SU-DHL-6 (cell line): ENCODE data around the gene GNRH2.

Source experiments
- CTCF ChIP-seq: fragments of 200-600 bp; sonication (generic); IDR thresholded peaks from one replicate; pipeline ENCODE4 v1.5.1; 2017; ENCODE audit warnings: antibody characterized with exemption, mild to moderate bottlenecking, low read length, moderate library complexity; ENCODE audit not compliant: insufficient read depth, poor library complexity, severe bottlenecking
- EZH2phosphoT487 ChIP-seq: fragments of 200-600 bp; sonication (generic), shearing (Covaris generic); conservative IDR thresholded peaks from 2 replicates; pipeline ENCODE4 v1.6.1; 2018; ENCODE audit warnings: mild to moderate bottlenecking, antibody characterized with exemption, low read length, moderate library complexity, mixed read lengths

GRCh38 chr20:3045042-3045815 lies 1.8 kb downstream of the GNRH2 start:
- TF ChIP-seq CTCF (no peak), EZH2phosphoT487 (no peak)
